GOT3 (cell line): ENCODE measurements around the gene SDR42E1.

ENCODE experiments used
- DNase-seq: peaks from one replicate; lab custom pipeline; 2025; ENCODE audit warnings: mixed read lengths; lab: John Stamatoyannopoulos, UW

The SDR42E1 gene

GRCh38 chr16:81940781-81941560 lies 70.3 kb downstream of the SDR42E1 start:
- DNase-seq = no peak

GRCh38 chr16:81939164-81940056 lies 71.9 kb downstream of the SDR42E1 start:
- DNase-seq = no peak
